ENCODE measurements around the gene ZNF391.
"Not testable (repeated sequence)": the region's sequence is repeated elsewhere in the genome, so short reads cannot be mapped to it uniquely, and the experiment has no call there.

The ZNF391 gene

GRCh38 chr6:27422651-27423332, 34.2 kb downstream of the ZNF391 start:
- DNase-seq (ENCODE audit: low read depth): peak; percentile 17

GRCh38 chr6:27424851-27425250, 36.3 kb downstream of the ZNF391 start:
- not testable (repeated sequence) for DNase-seq (ENCODE audit: low read depth)

- no peak for DNase-seq (ENCODE audit: low read depth)
Measured at GRCh38 chr6:27426045-27426620, 37.6 kb downstream of the ZNF391 start.

DNA sequence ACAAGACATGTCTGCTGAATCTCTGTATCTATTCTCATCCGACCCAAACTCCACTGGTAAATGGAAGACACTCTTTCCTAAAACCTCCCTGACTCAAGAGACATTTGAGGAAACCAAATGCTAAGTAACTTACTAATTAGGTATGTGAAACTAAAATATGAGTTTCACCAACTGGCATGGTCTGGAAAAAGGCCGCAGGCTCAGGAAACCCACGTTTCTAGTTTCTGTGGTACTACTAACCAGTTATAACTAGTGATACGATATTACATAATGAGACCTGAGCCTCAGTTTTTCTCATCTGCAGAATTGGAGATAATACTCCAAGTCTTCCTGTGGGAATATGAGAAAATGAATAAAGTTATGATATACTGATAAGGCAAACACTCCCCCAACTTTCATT, 39.9 kb downstream of the ZNF391 start:
- no peak for DNase-seq (ENCODE audit: low read depth)

DNA sequence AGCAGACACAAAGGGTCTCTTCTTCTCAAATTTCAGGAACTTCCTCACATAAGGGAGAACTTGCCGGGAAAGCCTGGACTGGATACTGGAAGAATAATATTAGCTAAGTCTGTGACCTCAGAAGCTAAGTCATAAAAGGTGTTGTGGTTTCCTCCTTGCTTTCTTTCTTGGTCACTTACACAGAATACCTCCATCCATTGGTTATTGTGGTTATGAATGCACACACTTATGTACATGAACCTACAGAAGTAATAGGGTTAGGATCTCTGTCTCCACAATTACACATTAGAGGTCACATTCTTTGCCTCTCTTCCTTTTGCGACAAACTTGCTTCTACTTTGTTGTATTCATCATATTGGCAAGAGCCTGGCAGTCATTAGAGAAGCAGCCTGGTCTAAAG, 40.4 kb downstream of the ZNF391 start:
- no peak for DNase-seq (ENCODE audit: low read depth)

- no peak for DNase-seq (ENCODE audit: low read depth)
Measured at GRCh38 chr6:27433714-27434113, 45.2 kb downstream of the ZNF391 start.

- DNase-seq (ENCODE audit: low read depth): no peak
Measured at GRCh38 chr6:27439371-27439770, 50.8 kb downstream of the ZNF391 start.

GRCh38 chr6:27441001-27441400, 52.4 kb downstream of the ZNF391 start:
- no peak for DNase-seq (ENCODE audit: low read depth)

GRCh38 chr6:27442932-27443331, 54.4 kb downstream of the ZNF391 start:
- DNase-seq (ENCODE audit: low read depth): no peak

GRCh38 chr6:27448456-27448855, 59.9 kb downstream of the ZNF391 start:
- DNase-seq (ENCODE audit: low read depth): no peak

- DNase-seq (ENCODE audit: low read depth): no peak
Measured at GRCh38 chr6:27451660-27452390, 63.3 kb downstream of the ZNF391 start.

- no peak for DNase-seq (ENCODE audit: low read depth)
Measured at GRCh38 chr6:27452496-27452897, 63.9 kb downstream of the ZNF391 start.
